HG03342 (cell line): ENCODE results near the gene SUPT20HL1.
"Not testable (repeated sequence)": the region's sequence is repeated elsewhere in the genome, so short reads cannot be mapped to it uniquely, and the experiment has no call there.

Source experiments
- ATAC-seq: cut with Tn5 transposase; IDR thresholded peaks from one replicate; pipeline ENCODE4 v1.9.1; 2021; ENCODE audit warnings: mild to moderate bottlenecking, moderate library complexity; ENCODE audit not compliant: unreplicated experiment

The SUPT20HL1 gene

DNA sequence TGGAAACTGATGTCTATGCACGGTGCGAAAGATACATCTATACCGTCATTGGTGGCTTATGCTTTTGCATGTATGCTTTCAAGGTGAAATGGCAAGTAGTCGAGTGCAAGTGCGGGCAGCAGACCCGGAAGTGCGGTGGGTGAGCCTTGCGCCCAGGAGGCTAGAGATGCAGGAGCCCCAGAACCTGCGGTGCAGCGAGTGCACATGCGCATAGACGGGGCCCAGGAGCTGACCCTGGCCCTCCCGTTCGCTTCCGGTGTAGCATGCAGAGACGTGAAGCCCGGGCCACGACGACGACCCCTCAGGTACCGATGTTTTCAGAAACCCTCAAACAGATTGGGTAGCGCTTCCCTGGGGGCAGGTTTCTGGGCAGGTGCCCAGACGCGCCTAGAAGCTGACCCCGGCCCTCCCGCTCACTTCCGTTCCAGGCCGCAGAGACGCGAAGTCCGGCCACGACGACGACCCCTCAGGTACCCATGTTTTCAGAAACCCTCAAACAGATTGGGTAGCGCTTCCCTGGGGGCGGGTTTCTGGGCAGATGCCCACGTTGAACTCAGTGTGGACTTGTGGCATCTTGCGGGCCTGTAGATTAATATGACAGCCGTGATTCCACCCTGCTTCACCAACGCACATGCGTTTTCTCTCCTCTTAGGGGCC, 1.8 kb downstream of the SUPT20HL1 start:
- ATAC-seq, result not testable (repeated sequence)

DNA sequence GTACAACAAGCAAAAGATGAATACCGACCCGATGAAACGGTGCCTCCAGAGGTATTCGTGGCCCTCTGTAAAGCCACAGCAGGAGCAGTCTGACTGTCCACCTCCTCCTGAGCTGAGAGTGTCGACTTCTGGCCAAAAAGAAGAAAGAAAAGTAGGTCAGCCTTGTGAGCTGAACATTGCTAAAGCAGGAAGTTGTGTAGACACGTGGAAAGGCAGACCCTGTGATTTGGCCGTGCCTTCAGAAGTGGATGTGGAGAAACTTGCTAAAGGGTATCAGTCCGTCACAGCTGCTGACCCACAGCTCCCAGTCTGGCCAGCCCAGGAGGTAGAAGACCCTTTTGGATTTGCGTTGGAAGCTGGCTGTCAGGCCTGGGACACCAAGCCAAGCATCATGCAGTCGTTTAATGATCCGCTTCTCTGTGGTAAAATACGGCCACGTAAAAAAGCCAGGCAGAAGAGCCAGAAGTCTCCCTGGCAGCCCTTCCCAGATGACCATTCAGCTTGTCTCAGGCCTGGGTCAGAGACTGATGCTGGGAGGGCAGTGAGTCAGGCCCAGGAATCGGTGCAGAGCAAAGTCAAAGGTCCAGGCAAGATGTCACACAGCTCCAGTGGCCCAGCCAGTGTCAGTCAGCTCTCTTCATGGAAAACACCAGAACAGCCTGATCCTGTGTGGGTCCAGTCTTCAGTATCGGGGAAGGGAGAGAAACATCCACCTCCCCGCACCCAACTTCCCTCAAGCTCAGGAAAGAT, 3.2 kb downstream of the SUPT20HL1 start:
- not testable (repeated sequence) for ATAC-seq

DNA sequence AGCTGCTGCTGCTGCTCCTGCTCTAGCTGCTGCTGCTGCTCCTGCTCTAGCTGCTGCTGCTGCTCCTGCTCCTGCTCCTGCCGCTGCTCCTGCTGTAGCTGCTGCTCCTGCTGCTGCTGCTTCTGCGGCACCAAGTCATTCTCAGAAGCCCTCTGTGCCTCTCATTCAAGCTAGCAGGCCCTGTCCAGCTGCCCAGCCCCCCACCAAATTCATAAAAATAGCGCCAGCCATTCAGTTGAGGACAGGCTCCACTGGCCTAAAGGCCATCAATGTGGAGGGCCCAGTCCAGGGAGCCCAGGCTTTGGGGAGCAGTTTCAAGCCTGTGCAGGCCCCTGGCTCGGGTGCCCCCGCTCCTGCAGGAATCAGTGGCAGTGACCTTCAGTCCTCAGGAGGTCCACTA, 3.9 kb downstream of the SUPT20HL1 start:
- no peak for ATAC-seq

DNA sequence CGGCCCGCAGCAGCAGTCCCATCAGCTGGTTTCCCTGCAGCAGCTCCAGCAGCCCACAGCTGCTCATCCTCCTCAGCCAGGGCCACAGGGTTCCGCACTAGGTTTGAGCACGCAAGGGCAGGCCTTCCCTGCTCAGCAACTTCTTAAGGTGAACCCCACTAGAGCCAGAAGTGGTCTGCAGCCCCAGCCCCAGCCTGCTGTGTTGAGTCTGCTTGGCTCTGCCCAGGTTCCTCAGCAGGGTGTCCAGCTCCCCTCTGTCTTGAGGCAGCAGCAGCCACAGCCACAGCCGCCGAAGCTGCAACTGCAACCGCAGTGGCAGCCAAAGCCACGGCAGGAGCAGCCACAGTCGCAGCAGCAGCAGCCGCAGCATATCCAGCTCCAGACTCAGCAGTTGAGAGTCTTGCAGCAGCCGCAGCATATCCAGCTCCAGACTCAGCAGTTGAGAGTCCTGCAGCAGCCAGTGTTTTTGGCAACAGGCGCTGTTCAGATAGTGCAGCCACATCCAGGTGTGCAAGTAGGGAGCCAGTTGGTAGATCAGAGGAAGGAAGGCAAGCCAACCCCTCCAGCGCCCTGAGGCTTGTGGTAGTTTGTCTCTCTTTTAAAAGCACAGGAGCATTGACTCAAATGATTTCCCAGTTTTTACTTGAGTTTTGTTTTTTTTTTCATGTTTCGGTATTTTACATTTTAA, 4.6 kb downstream of the SUPT20HL1 start:
- no peak for ATAC-seq

DNA sequence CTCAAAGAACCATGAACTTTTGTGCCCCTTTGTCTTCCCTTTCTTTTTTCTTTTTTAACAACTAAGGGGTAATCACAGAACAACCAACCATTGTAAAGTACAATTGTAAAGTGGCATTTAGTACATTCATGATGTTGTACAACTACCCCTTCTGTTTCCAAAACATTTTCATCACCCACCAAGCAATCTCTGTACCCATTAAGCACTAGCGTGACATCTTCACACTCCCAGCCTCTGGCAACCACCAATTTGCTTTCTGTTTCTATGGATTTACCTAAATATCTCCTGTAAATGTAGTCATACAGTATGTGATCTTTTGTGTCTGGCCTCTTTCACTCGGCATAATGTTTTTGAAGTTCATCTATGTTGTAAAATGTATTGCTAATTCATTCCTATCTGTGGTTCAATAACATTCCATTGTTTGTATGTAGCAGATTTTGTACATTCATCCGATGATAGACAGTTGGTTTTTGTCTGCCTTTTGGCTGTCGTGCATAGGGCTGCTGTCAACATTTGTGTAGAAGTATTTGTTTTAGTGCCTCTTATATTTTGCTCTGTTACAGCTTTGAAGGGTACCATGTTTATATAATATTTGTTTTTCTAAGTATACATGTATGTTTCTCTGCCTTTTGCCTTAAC, 6.4 kb downstream of the SUPT20HL1 start:
- not testable (repeated sequence) for ATAC-seq

DNA sequence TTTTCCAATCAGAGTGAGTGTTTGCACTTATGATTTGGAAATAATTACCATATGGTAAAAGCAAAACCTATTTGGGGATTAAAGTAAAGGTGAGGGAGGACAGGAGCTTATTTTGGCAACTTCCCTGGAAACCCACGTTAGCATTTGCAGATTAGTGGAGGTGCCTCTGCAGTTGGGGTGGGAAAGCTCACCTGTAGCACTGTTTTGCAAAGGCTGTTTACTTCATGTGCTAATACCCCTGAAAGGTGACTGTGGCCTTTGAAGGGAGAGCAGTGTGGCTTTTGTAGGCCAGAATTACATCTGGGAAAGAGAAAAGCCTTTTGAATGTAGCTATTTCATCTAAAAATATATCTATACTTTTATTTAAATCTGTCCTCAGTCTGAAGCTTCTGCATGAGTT, 9.4 kb downstream of the SUPT20HL1 start:
- ATAC-seq, result no peak

DNA sequence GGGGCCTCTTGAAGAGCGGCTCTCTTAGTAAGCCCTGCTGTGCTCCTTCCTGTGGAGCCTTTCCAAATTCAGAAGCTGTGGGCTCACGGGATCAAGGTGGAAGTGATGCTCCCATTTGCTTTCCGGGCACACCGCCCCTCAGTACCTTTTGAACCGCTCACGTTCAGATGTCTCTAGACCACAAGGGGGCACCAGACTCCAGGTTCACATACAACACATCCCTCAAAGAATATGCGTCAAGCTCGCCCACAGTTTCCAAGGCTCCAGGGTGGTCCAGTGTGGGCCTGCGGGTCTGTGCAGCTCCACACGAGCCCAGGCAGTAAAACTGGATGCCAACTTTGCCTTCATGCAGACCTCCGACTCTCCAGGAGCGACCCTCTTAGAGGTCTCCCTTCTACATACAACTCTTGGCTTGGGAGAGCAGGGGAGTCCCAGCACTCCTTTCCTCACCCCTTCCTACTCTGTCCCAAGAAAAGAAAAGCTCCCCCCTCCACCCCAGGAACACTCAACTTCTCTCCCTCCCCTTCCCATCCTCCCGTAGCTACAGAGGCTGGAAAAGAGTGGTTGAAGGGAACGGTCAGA, 11.0 kb downstream of the SUPT20HL1 start:
- peak; percentile 77 for ATAC-seq

DNA sequence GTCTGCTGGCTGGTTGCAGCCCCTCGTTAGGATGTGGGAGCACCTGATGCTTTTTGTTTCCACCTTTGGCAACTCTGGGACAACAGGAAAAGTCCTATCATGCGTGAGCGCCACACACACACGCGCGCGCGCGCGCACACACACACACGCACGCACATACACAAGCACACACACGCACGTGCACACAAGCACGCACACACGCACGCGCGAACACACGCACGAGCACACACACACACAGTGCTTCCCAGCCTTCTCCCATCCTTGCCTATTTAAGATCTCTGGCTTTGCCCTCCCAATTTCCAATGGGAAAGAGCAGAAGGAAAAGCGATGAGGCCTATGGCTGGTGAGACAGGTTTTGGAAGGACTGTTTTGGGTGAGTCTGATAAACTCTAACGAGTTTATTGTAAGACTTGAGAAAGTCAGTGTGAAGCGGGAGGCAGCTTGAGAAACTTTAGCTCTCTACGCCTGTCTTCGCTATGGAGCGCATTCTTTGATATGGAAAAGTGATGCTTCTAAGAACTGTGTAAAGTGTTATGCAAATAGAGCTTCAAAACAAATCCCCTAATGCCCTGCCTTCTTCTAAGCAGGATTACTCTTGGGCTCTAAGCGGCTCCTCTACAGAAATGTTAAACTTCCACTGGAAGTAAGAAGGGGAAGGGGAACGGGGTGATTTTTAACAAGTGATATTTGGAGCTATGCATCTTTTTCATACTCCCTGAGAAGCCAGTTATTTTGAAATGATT, 11.8 kb downstream of the SUPT20HL1 start:
- no peak for ATAC-seq

DNA sequence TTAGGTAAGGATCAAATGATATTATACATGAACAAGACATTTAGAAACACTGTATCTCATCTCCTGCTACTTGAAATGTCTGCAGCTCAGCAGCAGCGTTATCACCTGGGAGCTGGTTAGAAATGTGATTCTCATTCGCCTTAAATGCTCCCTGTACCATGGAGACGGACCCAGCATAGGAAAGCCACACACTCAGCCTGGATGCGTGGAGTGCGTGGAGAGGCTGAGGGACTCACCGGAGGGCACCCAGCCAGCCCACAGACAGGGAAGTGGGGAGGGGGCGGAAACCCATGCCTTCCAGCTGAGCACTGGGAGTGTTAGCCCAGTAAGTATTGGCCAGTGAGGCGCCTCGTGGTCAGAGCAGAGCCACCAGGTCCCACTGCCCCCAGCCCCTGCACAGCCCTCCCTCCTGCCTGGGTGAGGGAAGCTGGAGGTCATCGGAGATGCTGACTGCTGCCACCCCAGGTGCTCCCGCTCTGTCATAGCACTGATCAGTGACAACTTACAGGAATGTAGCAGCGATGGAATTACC, 15.2 kb downstream of the SUPT20HL1 start:
- no peak for ATAC-seq

DNA sequence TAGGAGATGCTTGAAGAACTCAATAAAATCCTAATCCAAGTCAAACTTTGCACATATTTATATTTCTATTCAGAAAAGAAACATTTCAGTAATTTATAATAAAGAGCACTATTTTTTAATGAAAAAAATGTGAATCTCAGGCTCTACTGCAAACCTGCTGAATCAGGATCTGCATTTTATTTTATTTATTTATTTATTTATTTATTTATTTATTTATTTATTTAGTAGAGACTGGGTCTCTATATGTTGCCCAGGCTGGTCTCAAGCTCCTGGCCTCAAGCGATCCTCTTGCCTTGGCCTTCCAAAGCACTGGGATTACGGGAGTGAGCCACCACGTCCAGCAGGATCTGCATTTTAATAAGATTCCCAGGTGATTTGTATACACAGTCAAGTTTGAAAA, 16.0 kb downstream of the SUPT20HL1 start:
- ATAC-seq, result no peak

DNA sequence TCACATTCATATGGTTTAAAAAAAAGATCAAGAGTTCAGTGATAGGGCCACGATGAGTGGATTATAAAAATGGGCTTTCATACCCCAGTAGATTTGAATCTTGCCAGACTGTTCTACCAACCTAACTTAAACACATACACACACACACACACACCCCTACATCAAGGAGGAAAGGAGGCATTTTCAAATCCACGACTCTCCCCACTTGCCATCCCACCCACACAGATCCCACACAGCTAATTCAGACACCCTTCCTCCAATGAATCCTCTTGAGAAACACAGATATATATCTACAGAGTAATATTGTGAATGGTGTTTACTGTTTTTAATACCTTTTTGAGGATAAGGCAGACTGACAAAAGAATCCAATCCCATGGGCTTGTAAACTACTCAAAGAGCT, 16.8 kb downstream of the SUPT20HL1 start:
- ATAC-seq, result no peak

DNA sequence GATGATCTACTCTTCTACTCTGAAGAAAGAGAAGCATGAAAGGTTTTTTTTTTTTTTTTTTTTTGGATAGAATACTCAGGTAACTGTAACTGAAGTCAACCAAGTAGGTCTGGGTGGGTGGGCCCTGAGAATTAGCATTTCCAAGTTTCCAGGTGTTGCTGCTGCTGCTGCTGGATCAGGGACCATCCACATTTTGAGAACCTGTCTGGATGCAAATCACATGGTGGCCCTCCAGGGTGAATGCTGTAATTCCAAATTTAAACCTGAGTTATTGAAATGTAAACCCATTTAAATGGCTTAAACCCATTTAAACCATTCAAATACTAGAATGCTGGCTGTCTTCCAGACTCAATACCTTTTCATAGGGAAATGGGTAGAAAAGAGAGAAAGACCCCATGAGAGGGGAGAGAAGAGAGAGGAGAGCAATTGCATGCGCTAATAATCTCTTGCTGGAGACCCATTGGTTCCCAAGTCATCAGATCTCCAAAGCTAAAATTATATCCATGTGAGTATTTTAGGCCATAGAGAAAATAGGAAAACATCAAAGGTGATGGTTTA, 17.6 kb downstream of the SUPT20HL1 start:
- ATAC-seq, result no peak

DNA sequence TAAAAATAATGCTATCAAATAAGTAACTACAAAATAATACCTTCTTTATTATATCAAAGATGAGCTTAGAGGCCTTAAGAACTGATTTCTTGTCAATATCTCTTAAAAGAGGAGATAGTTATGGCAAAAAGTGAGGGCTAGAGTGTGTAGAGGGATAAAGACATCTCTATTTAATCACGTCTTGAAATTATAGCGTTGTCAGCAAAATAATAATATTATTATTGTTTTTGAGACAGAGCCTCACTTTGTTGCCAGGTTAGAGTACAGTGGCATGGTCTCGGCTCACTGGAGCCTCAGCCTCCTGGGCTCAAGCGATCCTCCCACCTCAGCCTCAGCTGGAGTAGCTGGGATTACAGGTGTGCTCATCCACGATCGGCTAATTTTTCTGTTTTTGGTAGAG, 18.3 kb downstream of the SUPT20HL1 start:
- no peak for ATAC-seq

DNA sequence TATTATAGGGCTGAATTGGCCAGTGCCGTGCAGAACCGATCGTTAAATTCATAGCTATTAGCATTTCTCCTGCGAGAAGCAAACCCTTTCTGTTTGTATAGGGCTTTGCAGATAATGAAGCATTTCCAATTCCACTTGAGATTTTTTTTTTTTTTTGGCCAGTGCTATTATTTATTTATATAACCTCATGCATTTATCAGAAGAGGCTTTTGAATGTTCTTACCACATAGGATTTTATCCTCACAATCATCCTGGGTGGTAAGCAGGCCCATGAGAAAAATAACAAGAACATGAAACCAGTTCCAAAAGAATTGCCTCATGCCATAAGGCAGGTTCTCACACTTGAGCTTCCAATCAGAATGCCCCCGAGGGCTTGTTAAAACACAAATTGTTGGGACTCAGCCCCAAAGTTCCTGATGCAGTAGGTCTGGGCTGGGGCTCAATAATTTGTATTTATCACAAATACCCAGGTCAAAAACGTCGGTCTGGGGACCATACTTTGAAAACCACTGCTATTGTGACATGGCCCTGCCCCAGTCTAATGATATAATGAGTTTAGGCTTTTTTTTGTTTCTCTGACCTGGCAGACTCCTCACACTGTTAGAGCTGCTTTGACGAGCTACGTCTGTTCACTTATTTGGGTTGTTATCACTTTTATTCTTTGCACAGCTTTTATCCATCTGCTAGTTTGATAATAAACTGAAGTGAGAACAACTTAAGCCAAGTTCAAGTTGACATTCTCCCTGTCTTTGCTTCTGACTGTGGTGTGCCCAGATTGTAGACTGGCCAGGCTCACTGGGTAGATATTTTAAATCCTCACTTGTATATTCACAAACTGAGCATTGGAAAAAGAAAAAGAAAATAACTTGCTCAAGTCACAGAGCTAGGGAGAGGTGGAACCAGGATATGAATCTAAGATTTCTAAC, 20.1 kb downstream of the SUPT20HL1 start:
- ATAC-seq, result no peak

DNA sequence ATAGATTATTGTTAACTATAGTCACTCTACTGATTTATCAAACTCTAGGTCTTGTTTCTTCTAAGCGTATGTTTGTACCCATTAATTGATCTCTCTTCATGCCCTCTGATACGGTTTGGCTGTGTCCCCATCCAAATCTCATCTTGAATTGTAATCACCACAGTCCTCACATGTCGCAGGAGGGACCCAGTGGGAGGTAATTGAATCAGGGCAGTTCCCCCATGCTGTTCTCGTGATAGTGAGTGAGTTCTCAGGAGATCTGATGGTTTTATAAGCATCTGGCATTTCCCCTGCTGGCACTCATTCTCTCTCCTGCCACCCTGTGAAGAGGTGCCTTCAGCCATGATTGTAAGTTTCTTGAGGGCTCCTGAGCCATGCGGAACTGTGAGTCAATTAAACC, 21.9 kb downstream of the SUPT20HL1 start:
- ATAC-seq, result not testable (repeated sequence)

DNA sequence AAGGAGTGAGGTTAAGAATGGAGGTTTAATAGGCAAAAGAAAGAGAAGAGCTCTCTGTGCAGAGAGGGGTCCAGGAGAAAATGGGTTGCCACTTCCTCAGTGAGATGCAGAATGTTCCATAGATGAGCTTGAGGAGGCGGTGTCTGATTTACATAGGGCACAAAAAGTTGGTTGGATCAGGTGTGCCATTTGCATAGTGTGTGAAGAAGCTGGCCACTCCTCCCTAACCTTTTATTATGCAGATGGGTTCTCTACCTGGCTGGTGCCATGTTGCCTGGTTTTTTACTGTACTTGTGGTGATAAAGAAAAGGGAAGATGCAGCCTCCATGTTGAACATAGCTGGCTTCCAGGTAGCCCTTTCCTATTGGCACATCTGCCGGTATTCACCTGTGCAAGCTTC, 27.3 kb downstream of the SUPT20HL1 start:
- no peak for ATAC-seq

DNA sequence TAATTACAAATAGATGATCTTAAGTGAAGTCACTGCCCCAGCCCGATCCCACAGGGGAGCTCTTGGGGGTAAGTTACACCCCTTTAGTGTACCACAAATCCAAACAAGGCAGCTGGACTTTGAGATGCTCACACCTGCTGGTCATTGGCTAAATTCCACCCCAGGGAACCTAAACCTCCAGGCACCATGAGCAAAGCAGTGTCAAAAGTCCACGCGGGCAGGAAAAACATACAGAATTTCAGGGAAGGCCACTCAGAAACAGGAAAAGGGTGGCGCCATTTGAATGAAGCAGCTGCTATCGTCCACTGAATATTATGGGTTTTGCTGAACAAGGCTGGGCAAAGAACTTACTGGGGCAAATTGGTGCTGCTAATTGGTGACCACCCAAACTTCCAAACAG, 30.9 kb downstream of the SUPT20HL1 start:
- ATAC-seq, result no peak

DNA sequence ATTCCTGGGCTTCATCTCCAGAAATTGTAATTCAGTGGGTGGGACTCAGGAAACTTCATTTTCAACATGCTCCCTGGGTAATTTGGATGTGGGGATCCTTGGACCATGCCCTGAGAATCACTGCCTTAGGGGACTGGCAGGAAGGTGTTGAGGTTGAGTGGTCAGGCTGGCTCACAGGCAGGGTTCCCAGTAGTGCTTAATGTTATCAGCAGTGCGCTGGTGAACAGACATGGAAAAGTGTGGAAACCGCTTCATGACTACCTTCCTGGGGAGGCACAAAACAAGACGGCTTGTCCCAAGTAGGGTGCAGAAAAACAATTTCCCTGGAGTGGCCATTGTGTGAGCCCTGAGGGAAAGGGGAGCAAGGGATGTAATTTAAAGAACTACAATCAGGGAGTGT, 31.4 kb downstream of the SUPT20HL1 start:
- no peak for ATAC-seq

DNA sequence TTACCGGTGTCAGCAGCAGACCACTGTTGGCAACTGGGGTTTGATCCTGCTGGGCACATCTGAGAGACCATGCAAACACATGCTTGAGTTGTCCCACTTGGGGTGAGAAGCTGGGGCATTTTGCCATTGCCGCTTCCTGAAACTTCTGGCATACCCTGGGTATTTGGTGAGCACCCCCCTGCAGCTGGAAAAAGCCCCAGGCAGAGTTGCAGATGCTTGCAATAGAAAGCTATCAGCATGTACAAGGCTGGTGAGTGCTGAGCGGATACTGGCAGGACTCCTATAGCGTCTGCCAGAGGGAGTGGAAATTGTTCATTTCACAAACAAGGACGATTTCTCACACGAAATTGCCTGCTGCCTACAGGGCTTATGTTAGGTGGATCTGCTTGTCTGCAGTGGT, 32.3 kb downstream of the SUPT20HL1 start:
- ATAC-seq, result no peak
